IPS-11a (cell line): ENCODE results near the gene PACS1.
"Not testable (repeated sequence)": the region's sequence is repeated elsewhere in the genome, so short reads cannot be mapped to it uniquely, and the experiment has no call there.

ENCODE experiments used
- H3K4me3 ChIP-seq: one replicate; pipeline ENCODE4 v1.5.1; 2013; ENCODE audit warnings: low read depth, low read length, control low read depth

PACS1 gene

GRCh38 chr11:66072518-66072917 lies 2.4 kb downstream of the PACS1 start:
- H3K4me3 ChIP-seq = no peak overlapping the region

GRCh38 chr11:66073669-66074068 lies 3.6 kb downstream of the PACS1 start:
- no peak overlapping the region for H3K4me3 ChIP-seq

GRCh38 chr11:66075273-66075672 lies 5.2 kb downstream of the PACS1 start:
- no peak overlapping the region for H3K4me3 ChIP-seq

- no peak overlapping the region for H3K4me3 ChIP-seq
Observed at GRCh38 chr11:66076561-66076960, 6.5 kb downstream of the PACS1 start.

DNA sequence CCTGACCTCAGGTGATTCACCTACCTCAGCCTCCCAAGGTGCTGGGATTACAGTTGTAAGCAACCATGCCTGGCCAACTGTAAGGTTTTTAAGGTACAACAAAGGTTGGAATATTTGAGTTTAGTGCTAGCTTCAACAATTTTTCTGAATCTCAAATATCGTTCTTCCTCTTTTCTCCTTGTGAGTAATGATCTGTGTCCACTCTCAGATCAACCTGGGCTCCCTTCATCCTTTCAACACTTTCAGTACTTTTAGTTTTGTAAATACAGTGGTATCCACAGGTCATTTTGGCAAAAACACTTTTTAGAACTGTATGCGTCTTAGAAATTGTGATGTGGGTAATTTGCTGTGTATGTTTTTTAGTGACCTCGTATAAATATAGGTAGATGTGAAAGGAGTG lies 7.9 kb downstream of the PACS1 start:
- no peak overlapping the region for H3K4me3 ChIP-seq

- not testable (repeated sequence) for H3K4me3 ChIP-seq
Observed at GRCh38 chr11:66078949-66079348, 8.9 kb downstream of the PACS1 start.

DNA sequence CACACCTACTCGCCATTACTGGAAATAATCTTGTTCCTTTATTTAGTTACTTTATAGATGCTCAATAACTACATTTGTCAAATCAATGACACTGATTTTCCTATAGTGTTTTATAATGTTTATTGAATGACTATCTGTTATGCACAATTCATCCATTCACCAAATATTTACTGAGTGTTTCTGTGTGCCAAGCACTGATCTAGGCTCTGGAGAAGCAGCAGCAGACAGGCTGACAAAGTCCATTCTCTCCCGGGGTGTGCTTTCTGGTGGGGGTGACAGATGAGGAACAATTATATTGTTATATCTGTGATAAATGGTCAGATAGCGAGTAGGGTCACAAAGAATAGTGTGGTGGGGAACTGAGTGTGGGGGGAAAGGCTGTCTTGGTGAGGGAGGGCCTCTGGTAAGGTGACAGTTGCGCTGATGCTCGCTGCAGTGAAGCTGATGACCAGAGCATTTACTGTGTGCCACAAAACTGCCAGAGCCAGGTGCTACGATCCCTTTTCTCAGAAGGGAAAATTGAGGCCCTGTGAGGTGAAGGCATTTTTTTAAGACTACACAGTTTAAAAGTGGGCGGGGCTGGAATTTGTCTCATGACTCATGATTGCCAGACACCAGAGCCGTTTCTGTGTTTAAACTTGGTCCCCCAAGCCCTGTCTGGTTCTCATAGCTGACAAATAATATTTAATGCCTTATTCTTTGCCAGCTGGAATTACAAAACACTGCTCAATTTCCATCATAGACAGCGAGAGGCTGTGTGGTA lies 10.2 kb downstream of the PACS1 start:
- H3K4me3 ChIP-seq = no peak overlapping the region

DNA sequence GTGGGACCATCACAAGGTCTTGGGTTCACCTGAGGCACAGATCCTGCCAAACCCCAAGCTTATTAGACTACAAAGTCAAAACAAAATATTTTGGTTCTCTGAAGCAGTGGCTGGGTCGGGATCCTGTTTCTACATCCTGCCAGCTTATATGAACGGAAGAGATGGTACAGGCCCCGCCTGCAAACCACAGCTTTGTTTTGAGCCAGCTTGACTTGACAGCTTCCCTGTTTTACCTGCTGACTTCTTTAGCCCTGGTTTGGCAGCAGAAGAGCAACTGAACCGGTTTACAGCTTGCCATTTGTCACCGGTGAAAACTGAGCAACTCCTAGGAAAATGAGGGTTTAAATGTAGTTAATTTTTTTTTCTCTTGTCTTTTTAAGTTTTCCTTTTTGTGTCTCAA lies 11.4 kb downstream of the PACS1 start:
- no peak overlapping the region for H3K4me3 ChIP-seq

- no peak overlapping the region for H3K4me3 ChIP-seq
Observed at GRCh38 chr11:66082946-66083698, 13.1 kb downstream of the PACS1 start.

GRCh38 chr11:66083767-66084166 lies 13.7 kb downstream of the PACS1 start:
- H3K4me3 ChIP-seq = no peak overlapping the region

DNA sequence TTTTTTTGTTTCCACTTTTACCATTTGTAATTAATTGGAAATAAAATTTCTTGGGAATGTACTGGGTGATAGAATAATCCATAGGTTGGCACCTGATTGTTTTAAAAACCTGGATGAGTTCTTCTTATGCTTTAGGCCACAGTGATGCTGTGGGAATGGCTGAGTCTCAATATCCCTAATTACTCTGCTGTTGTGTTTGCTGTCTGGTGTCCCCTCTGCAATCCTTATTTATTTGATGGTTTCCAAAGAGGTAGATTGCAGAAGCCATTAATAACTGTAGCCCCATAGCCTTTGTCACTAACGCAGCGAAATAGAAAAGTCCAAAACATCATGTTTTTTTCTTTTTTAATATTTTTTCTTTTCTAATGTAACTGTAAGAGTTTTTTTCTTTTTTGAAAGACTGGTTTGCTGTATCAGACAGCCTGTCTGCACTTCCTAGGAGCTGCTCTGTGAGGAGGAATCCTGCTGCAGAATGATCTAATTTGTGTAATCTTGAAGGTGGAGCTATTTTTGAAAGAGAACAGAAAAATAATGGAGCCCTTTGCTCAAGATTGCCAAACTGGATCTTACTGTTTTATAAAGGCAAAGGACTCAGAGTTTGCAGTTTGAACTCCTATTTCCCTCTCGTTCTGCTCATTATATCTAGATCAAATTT lies 14.9 kb downstream of the PACS1 start:
- no peak overlapping the region for H3K4me3 ChIP-seq

GRCh38 chr11:66087148-66087908 lies 17.3 kb downstream of the PACS1 start:
- no peak overlapping the region for H3K4me3 ChIP-seq

GRCh38 chr11:66089067-66089466 lies 19.0 kb downstream of the PACS1 start:
- no peak overlapping the region for H3K4me3 ChIP-seq

- H3K4me3 ChIP-seq = no peak overlapping the region
Observed at GRCh38 chr11:66090288-66090687, 20.2 kb downstream of the PACS1 start.

DNA sequence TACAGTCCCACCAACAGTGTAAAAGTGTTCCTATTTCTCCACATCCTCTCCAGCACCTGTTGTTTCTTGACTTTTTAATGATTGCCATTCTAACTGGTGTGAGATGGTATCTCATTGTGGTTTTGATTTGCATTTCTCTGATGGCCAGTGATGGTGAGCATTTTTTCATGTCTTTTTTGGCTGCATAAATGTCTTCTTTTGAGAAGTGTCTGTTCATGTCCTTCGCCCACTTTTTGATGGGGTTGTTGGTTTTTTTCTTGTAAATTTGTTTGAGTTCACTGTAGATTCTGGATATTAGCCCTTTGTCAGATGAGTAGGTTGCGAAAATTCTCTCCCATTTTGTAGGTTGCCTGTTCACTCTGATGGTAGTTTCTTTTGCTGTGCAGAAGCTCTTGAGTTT lies 22.1 kb downstream of the PACS1 start:
- H3K4me3 ChIP-seq = not testable (repeated sequence)

- H3K4me3 ChIP-seq = not testable (repeated sequence)
Observed at GRCh38 chr11:66099746-66100145, 29.7 kb downstream of the PACS1 start.

- H3K4me3 ChIP-seq = no peak overlapping the region
Observed at GRCh38 chr11:66100272-66101065, 30.4 kb downstream of the PACS1 start.

DNA sequence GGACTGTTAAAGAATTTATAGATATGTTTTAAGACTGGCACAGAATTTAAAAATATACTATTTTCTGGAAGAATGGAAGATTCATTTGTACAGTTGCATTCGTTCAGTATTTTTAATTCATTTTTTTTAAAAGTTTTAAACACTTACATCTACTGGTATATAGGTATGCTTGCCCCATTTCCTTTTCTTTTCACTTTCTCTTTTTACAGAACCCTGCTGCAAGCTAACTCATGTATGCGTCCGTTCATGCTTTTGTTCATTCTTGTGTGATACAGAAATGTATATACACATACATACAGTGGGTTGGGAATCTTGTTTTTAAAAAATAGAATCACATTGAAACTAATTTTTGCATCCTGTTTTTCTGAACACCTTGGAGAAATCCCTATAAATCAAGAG lies 31.0 kb downstream of the PACS1 start:
- no peak overlapping the region for H3K4me3 ChIP-seq

GRCh38 chr11:66104057-66104638 lies 34.1 kb downstream of the PACS1 start:
- H3K4me3 ChIP-seq = no peak overlapping the region
